Measurements from ENCODE around the gene NEO1. TPM values are rescaled to one million over a fixed set of nuclear protein-coding genes. Genes with fewer than 3 reads are reported as not detected.
"Not testable (repeated sequence)": the region's sequence is repeated elsewhere in the genome, so short reads cannot be mapped to it uniquely, and the experiment has no call there.

The NEO1 gene
- polyA plus RNA-seq, 4 donors: 115 to 144 (median 133) TPM

DNA sequence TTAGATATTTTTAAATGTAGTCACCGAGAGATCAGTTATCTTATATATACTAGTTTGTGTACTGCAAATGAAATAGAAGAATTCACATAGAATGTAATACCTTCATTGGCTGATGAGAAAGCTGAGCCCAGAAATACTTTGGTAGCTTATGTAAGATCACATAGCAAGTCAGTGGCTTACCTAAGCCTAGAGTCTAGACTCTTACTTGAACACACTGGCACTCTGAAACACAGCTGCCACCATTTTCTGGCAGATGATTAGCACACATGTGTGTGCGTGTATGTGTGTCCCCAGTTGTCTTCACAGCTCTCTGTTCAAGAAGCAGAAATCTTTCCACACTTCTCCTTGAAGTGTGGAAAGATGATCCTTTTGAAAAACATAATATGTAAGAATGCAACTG lies 124.3 kb downstream of the NEO1 start:
- DNase-seq (ENCODE audit: low read depth in 4 of 4, low spot score in 2 of 4): no peak

DNA sequence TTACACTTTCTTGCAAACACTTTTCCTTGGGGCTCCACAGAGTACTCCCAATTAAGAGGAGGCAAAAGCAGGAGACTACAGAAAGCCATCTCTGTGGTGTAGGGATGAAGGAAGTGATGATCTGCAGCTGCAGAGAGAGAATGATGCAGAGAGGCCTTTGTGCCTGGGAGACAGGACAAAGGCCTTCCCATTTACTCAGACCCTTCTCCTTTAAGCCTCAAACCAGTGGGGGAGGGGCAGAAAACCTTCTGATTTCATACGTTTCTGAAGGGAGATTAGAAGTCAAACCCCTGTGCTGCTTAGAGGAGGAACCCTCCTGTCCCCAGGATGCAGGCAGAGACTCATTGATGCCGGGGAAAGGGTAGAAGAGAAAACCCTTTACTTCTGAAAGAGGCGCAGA lies 130.8 kb downstream of the NEO1 start:
- DNase-seq (ENCODE audit: low read depth in 4 of 4, low spot score in 2 of 4): no peak

DNA sequence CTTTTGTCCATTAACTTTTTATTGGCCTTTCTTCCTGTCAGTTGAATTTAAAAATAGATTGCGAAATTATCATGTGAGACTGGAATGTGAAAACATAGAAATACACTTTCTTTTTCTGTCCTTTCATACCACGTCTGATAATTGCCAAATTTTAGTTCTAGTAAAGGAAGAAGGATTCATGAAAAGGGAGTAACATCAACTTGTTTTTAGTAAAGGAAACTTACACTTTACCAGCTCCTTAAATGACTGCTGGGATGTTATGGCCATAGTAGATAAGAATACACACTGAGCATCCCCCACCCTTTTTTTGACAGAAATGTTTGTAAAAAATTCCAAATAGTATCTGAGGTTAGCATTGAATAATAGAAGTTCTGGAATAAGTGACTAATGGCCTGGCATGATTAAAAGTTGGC lies 137.9 kb downstream of the NEO1 start:
- no peak for DNase-seq (ENCODE audit: low read depth in 4 of 4, low spot score in 2 of 4)

DNA sequence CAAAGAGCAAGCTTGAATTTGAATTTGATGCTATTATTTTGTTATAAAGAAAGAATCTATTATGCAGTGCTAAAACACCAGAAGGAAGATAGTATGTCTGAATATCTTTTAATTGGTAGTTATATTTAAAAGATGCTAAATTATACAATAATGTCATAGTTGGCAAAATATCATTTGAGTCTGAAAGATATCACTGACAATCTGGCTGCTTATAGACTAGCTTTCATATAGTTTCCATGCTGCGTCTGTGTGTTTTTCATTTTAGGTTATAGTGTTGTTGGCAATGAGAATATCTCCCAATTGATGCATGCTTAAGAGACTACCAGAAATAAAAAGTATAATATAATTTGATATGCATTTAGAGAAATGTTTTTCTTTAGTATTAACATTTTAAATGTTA lies 142.9 kb downstream of the NEO1 start:
- no peak for DNase-seq (ENCODE audit: low read depth in 4 of 4, low spot score in 2 of 4)

DNA sequence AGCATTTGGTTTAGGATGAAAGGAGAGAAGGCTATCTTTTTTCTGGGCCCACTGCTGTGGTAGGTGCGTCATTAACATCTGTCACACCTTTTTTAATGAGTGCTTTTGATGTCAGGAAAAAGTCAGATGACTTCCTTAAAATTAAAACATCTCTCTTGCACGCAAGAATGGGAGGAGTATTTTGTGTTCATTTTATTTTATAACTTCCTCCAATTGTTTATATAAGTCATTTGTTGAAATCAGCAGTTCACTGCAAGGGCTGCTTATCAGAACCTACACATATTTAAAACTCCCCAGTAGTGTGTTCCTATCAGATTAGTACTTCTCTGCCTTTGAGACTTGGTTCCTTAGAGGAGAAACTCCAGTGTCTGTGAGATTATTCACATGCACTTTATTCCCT lies 143.8 kb downstream of the NEO1 start:
- DNase-seq (ENCODE audit: low read depth in 4 of 4, low spot score in 2 of 4): no peak

DNA sequence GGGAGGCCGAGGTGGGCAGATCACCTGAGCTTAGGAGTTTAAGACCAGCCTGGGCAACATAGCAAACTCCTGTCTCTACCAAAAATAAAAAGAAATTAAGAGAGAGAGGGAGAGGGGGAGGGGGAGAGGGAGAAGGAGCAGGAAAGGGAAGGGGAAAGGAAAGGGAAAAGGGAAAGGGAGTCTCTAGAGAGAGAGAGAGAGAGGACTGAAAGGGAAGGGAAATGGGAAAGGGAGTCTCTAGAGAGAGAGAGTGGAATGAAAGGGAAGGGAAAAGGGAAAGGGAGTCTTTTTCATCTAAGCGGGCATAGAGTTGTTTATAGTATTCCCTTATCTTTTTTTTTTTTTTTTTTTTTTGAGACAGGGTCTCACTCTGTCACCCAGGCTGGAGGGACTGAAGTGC lies 148.1 kb downstream of the NEO1 start:
- DNase-seq (ENCODE audit: low read depth in 4 of 4, low spot score in 2 of 4): no peak

DNA sequence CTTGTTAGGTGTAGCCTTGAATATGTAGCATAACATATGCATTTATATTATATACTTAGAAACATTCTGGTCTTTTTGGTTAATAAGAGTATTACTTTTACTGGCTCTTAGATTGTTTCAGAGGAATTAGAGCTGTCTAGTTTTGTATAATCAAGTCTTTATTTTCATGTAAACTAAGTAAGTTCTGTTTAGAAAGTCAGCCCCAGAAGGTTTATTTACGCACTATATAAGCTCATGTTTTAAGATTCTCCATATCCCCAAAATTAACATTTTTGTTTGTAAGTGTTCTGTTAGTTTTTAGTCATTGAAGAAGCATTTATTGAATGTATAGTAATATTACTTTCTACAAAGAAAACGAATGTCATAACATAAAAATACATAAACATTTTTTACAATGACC lies 158.4 kb downstream of the NEO1 start:
- DNase-seq (ENCODE audit: low read depth in 4 of 4, low spot score in 2 of 4): no peak

DNA sequence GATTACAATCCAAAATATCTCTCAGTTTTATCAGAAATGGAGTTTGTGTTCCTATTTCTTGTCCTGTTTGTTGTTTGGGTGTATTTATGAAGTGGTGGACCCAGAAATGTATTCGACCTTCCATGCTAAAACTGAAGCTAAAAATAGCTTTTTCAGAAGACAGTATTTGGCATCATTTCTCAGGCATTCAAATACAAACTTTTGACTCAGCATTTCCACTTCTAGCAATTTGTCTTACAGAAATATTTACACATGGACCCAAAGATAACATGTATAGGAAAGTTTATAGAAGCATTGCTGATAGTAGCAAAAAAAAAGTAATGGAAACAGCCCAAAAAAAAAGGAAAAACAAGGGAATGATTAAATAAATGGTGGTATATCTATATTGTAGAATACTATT lies 160.2 kb downstream of the NEO1 start:
- DNase-seq (ENCODE audit: low read depth in 4 of 4, low spot score in 2 of 4): no peak

DNA sequence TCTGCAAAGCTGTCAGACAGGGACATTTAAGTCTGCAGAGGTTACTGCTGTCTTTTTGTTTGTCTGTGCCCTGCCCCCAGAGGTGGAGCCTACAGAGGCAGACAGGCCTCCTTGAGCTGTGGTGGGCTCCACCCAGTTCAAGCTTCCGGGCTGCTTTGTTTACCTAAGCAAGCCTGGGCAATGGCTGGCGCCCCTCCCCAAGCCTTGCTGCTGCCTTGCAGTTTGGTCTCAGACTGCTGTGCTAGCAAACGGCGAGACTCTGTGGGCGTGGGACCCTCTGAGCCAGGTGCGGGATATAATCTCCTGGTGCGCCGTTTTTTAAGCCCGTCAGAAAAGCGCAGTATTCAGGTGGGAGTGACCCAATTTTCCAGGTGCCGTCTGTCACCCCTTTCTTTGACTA lies 169.2 kb downstream of the NEO1 start:
- DNase-seq (ENCODE audit: low read depth in 4 of 4, low spot score in 2 of 4): not testable (repeated sequence)

DNA sequence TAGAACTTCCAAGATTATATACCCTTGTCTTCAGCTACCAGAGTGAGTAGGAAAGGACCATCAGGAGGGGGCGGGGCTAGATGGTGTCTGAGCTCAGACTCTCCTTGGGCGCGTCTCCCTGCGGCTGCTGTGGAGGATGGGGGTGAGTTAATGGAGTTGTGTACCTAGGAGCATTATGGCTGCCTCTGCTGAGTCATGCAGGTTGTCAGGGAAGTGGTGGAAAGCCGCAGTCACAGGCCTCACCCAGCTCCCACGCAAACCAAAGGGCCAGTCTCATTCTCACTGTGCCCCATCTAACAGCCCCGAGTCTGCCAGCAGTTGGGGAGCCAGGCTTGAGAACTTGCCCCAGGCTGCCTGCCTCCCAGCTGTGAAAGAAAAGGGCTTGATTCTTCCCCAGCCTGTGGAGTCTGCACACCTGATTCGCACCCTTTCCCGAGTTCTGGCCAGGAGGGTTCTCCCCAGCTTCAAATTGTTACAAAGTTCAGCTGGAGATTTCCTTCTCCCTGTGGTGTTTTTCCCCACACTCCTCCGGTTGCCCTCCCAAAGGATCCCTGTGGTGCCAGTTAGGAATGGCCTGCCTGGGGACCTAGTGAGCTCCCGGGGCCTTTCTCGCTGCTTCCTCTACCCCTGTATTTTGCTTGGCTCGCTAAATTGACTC lies 173.2 kb downstream of the NEO1 start:
- no peak for DNase-seq (ENCODE audit: low read depth in 4 of 4, low spot score in 2 of 4)

DNA sequence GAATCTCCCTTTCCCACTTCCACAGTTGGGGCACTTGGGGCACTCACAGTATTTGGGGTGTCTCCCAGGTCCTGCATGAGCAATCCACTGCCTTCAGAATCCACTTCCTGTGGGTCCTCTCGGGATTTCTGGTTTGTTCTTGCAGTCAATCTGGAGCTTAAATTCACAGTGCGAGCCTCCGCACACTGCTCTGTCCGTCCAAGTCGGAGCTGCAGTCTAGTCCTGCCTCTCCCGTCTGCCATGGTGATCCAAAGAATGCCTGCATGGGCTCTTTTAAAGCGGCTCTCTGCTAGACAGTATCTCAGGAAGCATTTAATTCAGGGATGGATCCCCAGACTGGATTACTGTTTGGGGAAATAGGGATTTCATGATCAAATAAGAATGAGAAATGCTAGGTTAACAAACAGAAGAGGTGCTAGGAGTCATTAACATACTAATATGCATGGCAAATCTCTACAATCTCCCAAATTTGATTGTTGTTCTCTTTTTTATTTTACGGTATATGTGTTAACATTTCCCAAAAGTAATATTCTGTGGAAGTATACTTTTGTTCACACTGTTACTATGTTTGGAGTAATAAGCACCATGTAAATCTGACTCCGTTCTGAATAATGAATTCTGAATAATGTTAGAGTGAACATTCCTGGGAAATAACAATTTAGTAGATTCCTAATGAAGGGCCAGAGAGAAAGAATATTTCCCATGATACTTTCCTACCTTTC lies 174.0 kb downstream of the NEO1 start:
- no peak for DNase-seq (ENCODE audit: low read depth in 4 of 4, low spot score in 2 of 4)

DNA sequence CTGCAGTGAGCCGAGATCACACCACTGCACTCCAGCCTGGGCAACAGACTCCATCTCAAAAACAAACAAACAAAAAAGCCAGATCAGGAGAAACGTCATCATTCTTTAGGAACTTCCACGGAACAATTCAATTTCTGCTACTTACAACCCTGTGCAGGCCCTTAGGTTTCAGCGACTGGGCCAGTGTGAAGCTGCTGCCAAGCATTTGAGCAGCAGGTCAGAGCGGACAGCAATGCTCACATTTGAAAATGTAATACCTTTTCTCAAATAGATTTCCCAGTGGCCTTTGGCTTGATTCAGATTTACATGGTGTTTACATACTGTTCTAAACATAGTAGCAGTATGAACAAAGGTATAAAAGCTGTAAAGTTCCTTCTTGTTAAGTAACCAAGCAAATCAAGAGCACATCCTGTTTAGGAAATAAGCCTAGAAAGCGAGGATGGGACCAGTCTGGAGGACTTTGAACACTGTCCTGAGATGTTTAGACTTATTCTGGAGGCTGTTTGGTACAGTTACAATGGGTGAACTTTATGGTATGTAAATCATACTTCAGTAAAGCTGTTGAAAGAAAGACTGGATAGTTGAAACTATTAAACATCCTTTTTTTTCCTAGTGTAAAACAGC lies 175.3 kb downstream of the NEO1 start:
- DNase-seq (ENCODE audit: low read depth in 4 of 4, low spot score in 2 of 4): no peak

DNA sequence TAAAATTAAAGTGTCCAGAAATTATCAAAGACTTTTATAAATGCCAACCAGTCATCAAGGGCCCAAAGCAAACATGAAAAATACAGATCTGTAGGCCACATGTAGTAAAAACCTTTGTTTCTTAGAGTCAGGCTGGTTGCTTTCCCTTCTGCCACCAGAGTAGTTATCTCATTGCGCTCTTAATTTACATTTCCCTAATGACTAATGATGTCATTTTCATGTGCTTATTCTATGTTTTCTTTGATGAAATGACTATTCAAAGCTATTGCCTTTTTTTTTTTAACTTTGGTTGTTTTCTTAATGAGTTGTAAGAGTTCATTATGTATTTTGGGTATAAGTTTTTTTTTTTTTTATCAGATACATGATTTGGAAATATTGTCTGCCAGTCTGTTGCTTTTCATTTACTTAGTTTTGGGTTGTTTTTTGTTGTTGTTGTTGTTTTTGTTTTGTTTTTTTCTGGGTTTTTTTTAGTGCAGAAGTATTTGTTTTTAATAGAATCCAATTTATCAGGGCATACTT lies 175.9 kb downstream of the NEO1 start:
- no peak for DNase-seq (ENCODE audit: low read depth in 4 of 4, low spot score in 2 of 4)

DNA sequence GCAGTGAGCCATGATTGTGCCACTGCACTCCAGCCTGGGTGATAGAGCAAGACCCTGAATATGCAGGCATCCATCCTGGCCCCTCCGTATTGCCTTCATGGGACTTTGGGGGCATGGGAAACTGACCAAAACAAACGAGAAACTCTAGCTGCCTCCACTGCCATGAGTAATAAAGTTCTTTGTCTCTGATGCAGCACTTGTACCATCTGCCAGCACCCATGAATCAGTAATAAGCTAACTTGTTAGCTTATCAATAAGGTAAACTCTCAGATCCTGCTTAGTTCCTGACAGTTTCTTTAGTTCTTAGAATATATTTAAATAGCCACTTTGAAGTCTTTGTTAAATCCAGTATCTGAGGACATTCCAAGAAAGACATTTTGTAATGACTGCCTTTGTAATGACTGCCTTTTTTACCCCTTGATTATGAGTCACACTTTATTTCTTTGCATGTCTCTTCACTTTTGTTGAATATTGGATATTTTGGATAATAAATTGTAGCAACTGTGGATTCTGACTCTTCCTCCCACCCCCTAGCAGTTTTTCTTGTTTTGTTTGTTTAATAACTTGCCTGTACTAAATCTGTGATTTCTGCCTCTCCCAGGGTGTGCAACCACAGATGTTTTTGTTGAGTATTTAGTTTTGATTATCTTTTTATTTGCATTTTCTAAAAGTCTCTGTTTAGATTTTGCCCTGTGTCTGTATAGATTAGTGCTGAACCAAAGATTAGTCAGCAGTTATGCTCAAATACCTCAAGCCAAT lies 179.6 kb downstream of the NEO1 start:
- no peak for DNase-seq (ENCODE audit: low read depth in 4 of 4, low spot score in 2 of 4)

DNA sequence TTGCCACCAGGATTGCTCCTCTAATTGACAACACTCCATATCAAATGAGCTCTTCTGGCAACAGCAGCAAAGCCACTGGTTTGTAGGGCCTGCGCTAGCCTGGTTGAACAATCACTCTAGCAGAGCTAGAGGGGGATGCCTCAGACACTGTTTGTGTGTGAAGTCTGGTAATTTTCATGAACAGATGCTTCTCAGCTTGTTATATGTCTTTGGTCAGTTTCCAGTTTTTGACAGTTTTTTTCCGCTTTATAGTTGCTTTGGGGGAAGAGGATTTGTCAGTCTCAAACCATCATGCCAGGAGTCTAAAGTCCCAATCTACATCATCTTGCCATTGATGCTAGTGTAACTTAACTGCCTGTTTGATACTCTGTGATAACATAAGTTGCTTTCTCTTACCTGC lies 180.5 kb downstream of the NEO1 start:
- no peak for DNase-seq (ENCODE audit: low read depth in 4 of 4, low spot score in 2 of 4)

DNA sequence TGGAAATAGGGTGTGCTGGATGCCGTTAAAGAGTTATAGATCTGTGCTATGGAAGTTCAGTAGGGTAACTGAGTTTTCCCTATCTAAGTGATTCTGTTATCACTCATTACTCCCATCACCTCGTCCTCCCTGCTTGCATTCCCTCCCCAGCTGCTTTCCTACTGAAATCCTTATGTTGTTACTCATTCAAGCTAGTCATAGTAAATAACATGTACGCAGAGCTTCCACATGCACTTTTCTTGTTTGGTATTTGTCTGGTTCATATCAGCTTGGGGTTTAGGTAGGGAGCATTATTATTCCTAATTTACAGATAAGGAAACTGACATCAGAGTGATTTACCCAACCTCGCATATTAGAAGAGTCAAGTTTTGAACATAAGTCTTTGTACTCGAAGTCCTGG lies 181.4 kb downstream of the NEO1 start:
- DNase-seq (ENCODE audit: low read depth in 4 of 4, low spot score in 2 of 4): no peak

DNA sequence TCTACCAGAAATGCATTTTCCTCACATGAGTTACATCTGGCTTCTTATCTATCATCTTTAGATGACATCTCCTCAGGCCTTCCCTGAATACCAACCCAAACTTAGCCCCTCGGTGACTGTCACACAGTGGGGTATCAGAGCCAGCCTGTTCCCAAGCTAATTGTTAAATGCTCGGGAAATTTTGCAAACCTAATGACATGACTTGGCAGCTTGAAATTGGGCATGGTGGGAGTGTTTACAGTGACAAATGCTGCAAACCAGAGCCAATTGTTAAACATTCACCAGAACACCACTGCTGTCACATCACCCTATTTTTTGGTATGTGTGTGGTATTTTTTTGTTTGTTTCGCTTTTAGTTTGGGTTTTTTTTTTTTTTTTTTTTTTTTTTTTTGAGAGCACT lies 185.6 kb downstream of the NEO1 start:
- no peak for DNase-seq (ENCODE audit: low read depth in 4 of 4, low spot score in 2 of 4)

DNA sequence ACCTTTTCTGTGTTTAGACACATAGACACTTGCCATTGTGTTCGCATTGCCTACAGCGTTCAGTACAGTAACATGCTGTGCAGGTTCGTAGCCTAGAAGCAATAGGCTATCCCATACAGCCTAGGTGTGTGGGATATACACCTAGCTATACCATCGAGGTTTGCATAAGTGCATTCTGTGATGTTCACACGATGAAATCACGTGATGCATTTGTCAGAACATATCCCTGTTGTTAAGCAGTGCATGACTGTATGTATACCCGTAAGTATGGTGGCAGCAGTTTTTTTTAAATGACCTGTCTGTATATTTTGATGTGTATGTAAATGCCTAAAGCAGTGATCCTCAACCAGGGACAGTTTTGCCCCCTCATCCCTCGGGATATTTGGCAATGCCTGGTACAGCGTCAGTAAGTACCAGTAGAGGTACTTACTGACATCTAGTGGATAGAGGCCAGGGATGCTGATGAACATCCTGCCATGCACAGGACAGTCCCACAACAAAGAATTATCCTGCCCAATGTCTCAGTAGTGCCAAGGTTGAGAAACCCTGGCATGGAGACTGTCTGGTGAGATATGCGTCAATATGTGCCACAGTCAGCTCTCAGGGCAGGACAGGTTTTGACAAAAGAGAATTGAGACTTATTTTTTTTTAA lies 187.4 kb downstream of the NEO1 start:
- no peak for DNase-seq (ENCODE audit: low read depth in 4 of 4, low spot score in 2 of 4)

DNA sequence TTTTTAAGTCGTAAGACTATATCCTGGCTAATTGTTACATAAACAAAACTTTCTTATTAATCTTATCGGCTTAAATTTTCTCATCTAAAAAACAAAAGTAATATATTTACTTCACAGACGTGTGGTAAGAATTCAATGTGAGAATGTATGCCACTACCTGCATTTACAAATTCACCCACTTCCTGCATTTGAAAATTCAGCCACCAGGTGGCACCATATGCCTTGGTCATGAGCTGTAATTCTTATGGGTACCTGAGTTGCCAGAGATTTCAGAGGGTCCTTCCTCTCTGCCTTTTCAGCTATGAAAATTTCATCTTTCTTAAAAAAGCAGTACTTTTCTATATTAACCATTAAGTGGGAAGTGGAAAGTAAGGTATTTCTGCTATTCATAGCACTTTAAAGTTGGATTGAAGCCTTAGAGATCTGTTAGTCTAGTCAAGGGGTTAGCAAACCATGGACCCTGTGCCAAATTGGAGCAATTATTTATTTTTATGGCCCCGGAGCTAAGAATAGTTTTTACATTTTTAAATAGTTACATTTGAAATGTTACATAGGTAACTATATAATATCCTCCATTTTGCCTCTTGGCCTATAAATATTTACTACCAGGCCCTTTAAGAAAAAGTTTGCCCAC lies 188.7 kb downstream of the NEO1 start:
- DNase-seq (ENCODE audit: low read depth in 4 of 4, low spot score in 2 of 4): peak; percentile 34 to 63 (median 40)

DNA sequence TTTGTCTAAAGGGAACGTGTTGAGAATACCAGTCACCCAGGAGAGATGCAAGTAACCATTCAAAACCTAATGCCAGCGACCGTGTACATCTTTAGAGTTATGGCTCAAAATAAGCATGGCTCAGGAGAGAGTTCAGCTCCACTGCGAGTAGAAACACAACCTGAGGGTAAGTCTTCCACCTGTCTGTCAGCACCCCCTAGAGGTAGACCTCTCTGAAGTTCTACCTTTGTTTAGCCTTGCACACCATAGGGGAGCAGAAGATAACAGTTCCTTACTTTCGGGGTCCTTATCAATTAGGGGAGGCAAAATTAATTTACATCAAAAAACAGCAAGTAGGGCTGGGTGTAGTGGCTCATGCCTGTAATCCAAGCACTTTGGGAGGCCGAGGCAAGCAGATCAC lies 192.1 kb downstream of the NEO1 start:
- DNase-seq (ENCODE audit: low read depth in 4 of 4, low spot score in 2 of 4): no peak
